Neural cell (in vitro differentiated cells): ENCODE results near the gene RBM19. TPM values are rescaled to one million over a fixed set of nuclear protein-coding genes. Genes with fewer than 3 reads are reported as not detected.

Experiments used
- H2AFZ ChIP-seq: fragments of 200-600, 300-800 bp; sonication (generic), shearing (Covaris generic); 2 replicates; pipeline ENCODE4 v1.6.0; 2014; ENCODE audit warnings: low read depth, mild to moderate bottlenecking, antibody characterized with exemption, low read length, moderate library complexity
- H3F3A ChIP-seq: fragments of 200-600 bp; shearing (Covaris generic); 2 replicates; pipeline ENCODE4 v1.6.1; 2016; ENCODE audit warnings: mild to moderate bottlenecking, moderate library complexity, mixed read lengths, antibody characterized with exemption, low read length; ENCODE audit not compliant: insufficient read depth, poor library complexity, severe bottlenecking
- H3K27ac ChIP-seq: fragments of 200-600, 300-800 bp; sonication (generic), shearing (Covaris generic); 2 replicates; pipeline ENCODE4 v1.5.1; 2014; ENCODE audit warnings: mild to moderate bottlenecking, low read length, moderate library complexity
- H3K27me3 ChIP-seq: fragments of 300-800, 200-600 bp; sonication (generic), shearing (Covaris generic); 2 replicates; pipeline ENCODE4 v1.6.0; 2014; ENCODE audit warnings: mild to moderate bottlenecking, low read depth, low read length, moderate library complexity; ENCODE audit not compliant: insufficient read depth
- H3K36me3 ChIP-seq: fragments of 300-800, 200-600 bp; sonication (generic), shearing (Covaris generic); 2 replicates; pipeline ENCODE4 v1.5.1; 2014; ENCODE audit warnings: mild to moderate bottlenecking, antibody characterized with exemption, low read length, moderate library complexity; ENCODE audit not compliant: insufficient read depth
- H3K4me2 ChIP-seq: fragments of 300-800, 200-600 bp; sonication (generic), shearing (Covaris generic); 2 replicates; pipeline ENCODE4 v1.6.0; 2014; ENCODE audit warnings: mild to moderate bottlenecking, low read length
- H3K4me3 ChIP-seq: fragments of 300-800, 200-600 bp; sonication (generic), shearing (Covaris generic); 2 replicates; pipeline ENCODE4 v1.5.1; 2014; ENCODE audit warnings: mild to moderate bottlenecking, low read length, moderate library complexity
- H3K79me2 ChIP-seq: fragments of 200-600 bp; shearing (Covaris generic); replicated peaks from 2 replicates; pipeline ENCODE4 v1.6.0; 2014; ENCODE audit warnings: mild to moderate bottlenecking, low read length, moderate library complexity; ENCODE audit not compliant: insufficient read depth
- H3K9ac ChIP-seq: fragments of 300-800, 200-600 bp; sonication (generic), shearing (Covaris generic); 2 replicates; pipeline ENCODE4 v1.6.1; 2016; ENCODE audit warnings: mild to moderate bottlenecking, low read length, mixed read lengths
- H3K9me2 ChIP-seq: fragments of 200-600 bp; shearing (Covaris generic); 2 replicates; pipeline ENCODE4 v1.6.1; 2016; ENCODE audit warnings: mild to moderate bottlenecking, low read length, mixed read lengths; ENCODE audit not compliant: insufficient read depth
- H3K9me3 ChIP-seq: fragments of 200-600, 300-800 bp; sonication (generic), shearing (Covaris generic); 2 replicates; pipeline ENCODE4 v1.6.1; 2016; ENCODE audit warnings: mild to moderate bottlenecking, mixed run types, low read length, moderate library complexity, mixed read lengths
- H4K20me1 ChIP-seq: fragments of 200-600 bp; shearing (Covaris generic); 2 replicates; pipeline ENCODE4 v1.6.1; 2016; ENCODE audit warnings: mild to moderate bottlenecking, mixed run types; ENCODE audit not compliant: insufficient read depth
- CTCF ChIP-seq: fragments of 450-650 bp; IDR thresholded peaks from 2 replicates; pipeline ENCODE4 v1.5.1; 2014; ENCODE audit warnings: antibody characterized with exemption, mild to moderate bottlenecking, moderate library complexity; ENCODE audit not compliant: poor library complexity, severe bottlenecking
- EP300 ChIP-seq: fragments of 450-650 bp; conservative IDR thresholded peaks from 2 replicates; pipeline ENCODE4 v1.6.1; 2014; ENCODE audit warnings: antibody characterized with exemption, mild to moderate bottlenecking, moderate library complexity; ENCODE audit not compliant: poor library complexity, severe bottlenecking
- EZH2 ChIP-seq: fragments of 200-600, 300-800 bp; shearing (Covaris generic), sonication (generic); IDR thresholded peaks from 2 replicates; pipeline ENCODE4 v1.6.1; 2014; ENCODE audit warnings: antibody characterized with exemption, low read length, borderline replicate concordance, mild to moderate bottlenecking; ENCODE audit not compliant: insufficient read depth, poor library complexity, severe bottlenecking
- MXI1 ChIP-seq: fragments of 450-650 bp; conservative IDR thresholded peaks from 2 replicates; pipeline ENCODE4 v1.6.1; 2014; ENCODE audit warnings: antibody characterized with exemption, mild to moderate bottlenecking; ENCODE audit not compliant: poor library complexity, severe bottlenecking
- POLR2AphosphoS5 ChIP-seq: IDR thresholded peaks from 2 replicates; pipeline ENCODE4 v1.6.1; 2012
- RAD21 ChIP-seq: fragments of 450-650 bp; conservative IDR thresholded peaks from 2 replicates; pipeline ENCODE4 v1.6.1; 2014; ENCODE audit warnings: antibody characterized with exemption, mild to moderate bottlenecking, moderate library complexity
- REST ChIP-seq: IDR thresholded peaks from 2 replicates; pipeline ENCODE4 v1.6.1; 2012; ENCODE audit warnings: borderline replicate concordance
- SMC3 ChIP-seq: fragments of 450-650 bp; conservative IDR thresholded peaks from 2 replicates; pipeline ENCODE4 v1.6.1; 2014; ENCODE audit warnings: antibody characterized with exemption, mild to moderate bottlenecking, moderate library complexity; ENCODE audit not compliant: poor library complexity
- TAF1 ChIP-seq: IDR thresholded peaks from 2 replicates; pipeline ENCODE4 v1.6.1; 2012; ENCODE audit warnings: low read depth
- polyA plus RNA-seq: library from polyadenylated mRNA; depleted of rRNA; stranded (reverse); fragments of >200 nt; gene quantifications from 2 replicates; pipeline ENCODE4 v1.2.3, GENCODE V29; 2014

The RBM19 gene
- polyA plus RNA-seq, 1 donor from 2014 or later: 14.2 TPM

DNA sequence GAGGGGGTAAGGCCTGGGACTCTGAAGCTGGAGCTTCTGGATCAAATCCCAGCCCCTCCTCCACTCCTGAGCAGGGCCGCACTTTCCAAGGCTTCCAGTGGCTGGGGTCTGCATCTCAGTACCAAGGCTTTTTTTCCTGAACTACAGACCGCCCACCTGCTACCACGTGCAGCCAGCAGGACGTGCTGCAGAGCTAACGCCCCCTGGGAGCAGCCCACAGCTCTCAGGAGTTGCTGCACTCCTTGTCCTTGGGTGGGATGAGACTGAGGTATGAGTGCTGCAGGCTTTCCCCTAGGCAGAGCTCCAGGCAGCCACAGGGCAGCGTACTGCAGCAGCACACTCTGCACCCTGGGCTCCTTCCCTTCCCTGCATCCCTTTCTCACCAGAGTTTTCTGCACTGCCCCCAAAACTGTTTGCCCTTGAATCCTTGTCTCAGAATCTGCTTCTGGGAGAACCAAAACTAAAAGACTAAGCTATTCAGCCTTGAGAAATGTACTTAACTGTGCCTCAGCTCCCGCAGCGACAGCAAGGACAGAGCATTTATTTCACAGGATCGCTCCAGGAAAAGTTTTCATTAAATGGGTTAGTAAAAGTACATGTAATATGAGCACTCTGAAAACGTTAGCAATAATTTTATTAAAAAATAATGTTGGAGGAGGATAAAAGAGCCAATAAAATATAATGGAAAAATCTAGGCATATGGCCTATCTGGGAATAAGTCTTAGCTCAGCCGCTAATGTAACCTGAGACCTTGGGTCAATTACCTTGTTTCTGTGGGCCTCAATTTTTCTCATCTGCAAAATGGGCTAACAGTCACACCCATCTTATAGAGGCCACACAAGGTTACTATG, 25.5 kb downstream of the RBM19 start:
- no peak for TF ChIP-seq CTCF
- TF ChIP-seq EP300: no peak
- no peak for TF ChIP-seq TAF1
- no peak for TF ChIP-seq SMC3
- TF ChIP-seq MXI1: no peak
- no peak for TF ChIP-seq EZH2
- no peak for TF ChIP-seq RAD21
- TF ChIP-seq REST: no peak
- no peak for TF ChIP-seq POLR2AphosphoS5
- H3K9me3 ChIP-seq: no peaks in the 10 kb centered on the region
- no peaks in the 10 kb centered on the region for H3F3A ChIP-seq
- no peaks in the 10 kb centered on the region for H3K36me3 ChIP-seq
- no peaks in the 10 kb centered on the region for H3K79me2 ChIP-seq
- no peak overlapping the region for H3K9ac ChIP-seq
- no peaks in the 10 kb centered on the region for H3K9me2 ChIP-seq
- H3K27ac ChIP-seq: no peak overlapping the region
- no peaks in the 10 kb centered on the region for H4K20me1 ChIP-seq
- H2AFZ ChIP-seq: no peak overlapping the region
- no peaks in the 10 kb centered on the region for H3K27me3 ChIP-seq
- no peak overlapping the region for H3K4me2 ChIP-seq
- no peak overlapping the region for H3K4me3 ChIP-seq

- Histone ChIP-seq H3K4me3 (no peak overlapping the region), H3F3A (no peaks in the 10 kb centered on the region), H4K20me1 (no peaks in the 10 kb centered on the region), H3K9me3 (no peaks in the 10 kb centered on the region), H2AFZ (no peak overlapping the region), H3K36me3 (no peaks in the 10 kb centered on the region), H3K27ac (no peak overlapping the region), H3K79me2 (no peaks in the 10 kb centered on the region), H3K9ac (no peak overlapping the region), H3K27me3 (no peaks in the 10 kb centered on the region), H3K4me2 (no peak overlapping the region), H3K9me2 (no peaks in the 10 kb centered on the region)
- TF ChIP-seq POLR2AphosphoS5 (no peak), TAF1 (no peak), CTCF (no peak), EP300 (no peak), RAD21 (no peak), EZH2 (no peak)
Observed at GRCh38 chr12:113939867-113940266, 26.3 kb downstream of the RBM19 start.
